H1 (cell line): ENCODE results near the gene FIBIN. TPM values are rescaled to one million over a fixed set of nuclear protein-coding genes. Genes with fewer than 3 reads are reported as not detected.

Experiments
- CTCF ChIA-PET: fragments of 300-600 bp; sonication (Branson Sonifier 250); formaldehyde crosslinking; loops from one replicate; lab custom pipeline; 2021; ENCODE audit not compliant: partially characterized antibody; lab: Charles Lee
- POLR2A ChIA-PET: fragments of 300-600 bp; sonication (Branson Sonifier 250); formaldehyde crosslinking; loops from one replicate; lab custom pipeline; 2021; ENCODE audit warnings: inconsistent platforms; ENCODE audit not compliant: partially characterized antibody; lab: Charles Lee
- DNase-seq, 2 experiments: peaks; one replicate each; pipeline versions ENCODE4 v3.0.0 to v3.0.0-alpha.2; 2010 to 2022; ENCODE audit warnings: low spot score in 2 of 2, low read depth in 1 of 2, mixed read lengths in 1 of 2
- FAIRE-seq: peaks from 2 replicates; lab custom pipeline; 2011; peaks lifted over from hg19 to GRCh38; lab: Jason Lieb, UNC
- H2AFZ ChIP-seq: 2 replicates; pipeline ENCODE4 v1.8.1; 2012; ENCODE audit warnings: low read length, inconsistent platforms
- H2AK5ac ChIP-seq: 2 replicates; pipeline ENCODE4 v1.6.1; 2013; ENCODE audit warnings: low read depth, low read length
- H2BK120ac ChIP-seq: replicated peaks from 2 replicates; pipeline ENCODE3; 2013; ENCODE audit warnings: low read depth, low read length, inconsistent platforms
- H2BK12ac ChIP-seq: 2 replicates; pipeline ENCODE4 v1.6.1; 2013; ENCODE audit warnings: low read depth, low read length
- H2BK15ac ChIP-seq: 2 replicates; pipeline ENCODE4 v1.6.1; 2013; ENCODE audit warnings: low read length
- H2BK20ac ChIP-seq: 2 replicates; pipeline ENCODE4 v1.6.1; 2013; ENCODE audit warnings: low read length
- H2BK5ac ChIP-seq: 2 replicates; pipeline ENCODE4 v1.6.1; 2013; ENCODE audit warnings: low read depth, low read length
- H3K14ac ChIP-seq: 2 replicates; pipeline ENCODE4 v1.6.1; 2013; ENCODE audit warnings: inconsistent platforms; ENCODE audit not compliant: insufficient read length
- H3K18ac ChIP-seq: 2 replicates; pipeline ENCODE4 v1.6.1; 2013; ENCODE audit warnings: low read length; ENCODE audit errors: extremely low read depth
- H3K23ac ChIP-seq: 2 replicates; pipeline ENCODE4 v1.6.1; 2013; ENCODE audit warnings: inconsistent platforms; ENCODE audit not compliant: insufficient read length
- H3K23me2 ChIP-seq: 2 replicates; pipeline ENCODE4 v1.6.1; 2013; ENCODE audit warnings: low read depth, low read length
- H3K27ac ChIP-seq: 2 replicates; pipeline ENCODE4 v1.6.1; 2011; ENCODE audit warnings: low read depth, low read length, inconsistent platforms
- H3K27me3 ChIP-seq, 4 experiments: replicated peaks in 1 of 4; 1 replicate in 1 of 4; 2 replicates in 3 of 4; pipeline versions ENCODE4 v1.6.1 to v1.8.1; 2011 to 2013; ENCODE audit warnings: low read length in 3 of 4, mild to moderate bottlenecking in 3 of 4, inconsistent platforms in 2 of 4, mixed read lengths in 2 of 4, moderate library complexity in 1 of 4; ENCODE audit not compliant: control insufficient read depth in 3 of 4, insufficient read depth in 3 of 4; ENCODE audit errors: extremely low read depth in 1 of 4
- H3K36me3 ChIP-seq, 4 experiments: 2 replicates each; pipeline versions ENCODE4 v1.6.1 to v1.8.1; 2011 to 2013; ENCODE audit warnings: mild to moderate bottlenecking in 4 of 4, low read length in 3 of 4, moderate library complexity in 2 of 4, control low read depth in 1 of 4, inconsistent platforms in 1 of 4; ENCODE audit not compliant: insufficient read depth in 4 of 4, control insufficient read depth in 2 of 4
- H3K4ac ChIP-seq: replicated peaks from 2 replicates; pipeline ENCODE3; 2013; ENCODE audit warnings: low read length, low read depth, mixed read lengths, inconsistent platforms; ENCODE audit not compliant: insufficient read length
- H3K4me1 ChIP-seq, 4 experiments: replicated peaks in 1 of 4; 1 replicate in 1 of 4; 2 replicates in 3 of 4; pipeline versions ENCODE4 v1.6.1 to v1.8.1; 2011 to 2013; ENCODE audit warnings: low read length in 3 of 4, inconsistent platforms in 2 of 4, mixed read lengths in 1 of 4; ENCODE audit not compliant: insufficient read depth in 4 of 4, control insufficient read depth in 3 of 4
- H3K4me2 ChIP-seq, 2 experiments: 2 replicates each; pipeline versions ENCODE4 v1.6.1 to v1.8.1; 2011 to 2013; ENCODE audit warnings: low read depth in 2 of 2, low read length in 2 of 2, control low read depth in 1 of 2, inconsistent platforms in 1 of 2, mild to moderate bottlenecking in 1 of 2; ENCODE audit not compliant: insufficient read depth in 1 of 2
- H3K4me3 ChIP-seq, 4 experiments: fragments of 200-600, 300-600 bp in 1 of 4; sonication (generic), shearing (Covaris generic), sonication (Bioruptor Twin) in 1 of 4; 2 replicates each; pipeline versions ENCODE4 v1.5.1 to v1.8.1; 2011 to 2016; ENCODE audit warnings: low read length in 4 of 4, low read depth in 3 of 4, control low read depth in 2 of 4, inconsistent platforms in 2 of 4, mild to moderate bottlenecking in 2 of 4, mixed read lengths in 1 of 4, moderate library complexity in 1 of 4; ENCODE audit not compliant: insufficient read depth in 2 of 4; ENCODE audit errors: extremely low read depth in 1 of 4
- H3K56ac ChIP-seq: replicated peaks from 2 replicates; pipeline ENCODE3; 2013; ENCODE audit warnings: low read depth, mild to moderate bottlenecking, mixed read lengths, low read length, inconsistent platforms; ENCODE audit not compliant: insufficient read length
- H3K79me1 ChIP-seq: 2 replicates; pipeline ENCODE4 v1.6.1; 2013; ENCODE audit warnings: low read depth, low read length, control low read depth
- H3K79me2 ChIP-seq, 2 experiments: 2 replicates each; pipeline versions ENCODE4 v1.6.1 to v1.8.1; 2012 to 2013; ENCODE audit warnings: low read length in 2 of 2, mild to moderate bottlenecking in 2 of 2, inconsistent platforms in 1 of 2; ENCODE audit not compliant: insufficient read depth in 2 of 2, control insufficient read depth in 1 of 2
- H3K9ac ChIP-seq, 4 experiments: replicated peaks in 1 of 4; 1 replicate in 1 of 4; 2 replicates in 3 of 4; pipeline versions ENCODE4 v1.6.1 to v1.8.1; 2011 to 2013; ENCODE audit warnings: low read depth in 3 of 4, low read length in 3 of 4, control low read depth in 2 of 4, mild to moderate bottlenecking in 2 of 4, moderate library complexity in 2 of 4, inconsistent platforms in 1 of 4; ENCODE audit errors: extremely low read depth in 1 of 4
- H3K9me3 ChIP-seq, 2 experiments: 2 replicates each; pipeline versions ENCODE4 v1.6.1 to v1.8.1; 2012 to 2013; ENCODE audit warnings: mild to moderate bottlenecking in 2 of 2, moderate library complexity in 2 of 2, control low read depth in 1 of 2, inconsistent platforms in 1 of 2, low read depth in 1 of 2, low read length in 1 of 2, mixed read lengths in 1 of 2; ENCODE audit not compliant: insufficient read depth in 2 of 2
- H4K20me1 ChIP-seq, 2 experiments: replicated peaks in 1 of 2; 2 replicates each; pipeline versions ENCODE3 to v1.8.1; 2011 to 2013; ENCODE audit warnings: inconsistent platforms in 2 of 2, low read length in 2 of 2, mild to moderate bottlenecking in 1 of 2; ENCODE audit not compliant: insufficient read depth in 2 of 2, control insufficient read depth in 1 of 2
- H4K5ac ChIP-seq: 2 replicates; pipeline ENCODE4 v1.6.1; 2013; ENCODE audit warnings: low read length, low read depth, mixed read lengths, inconsistent platforms; ENCODE audit not compliant: insufficient read length
- H4K8ac ChIP-seq: 2 replicates; pipeline ENCODE4 v1.8.0; 2013; ENCODE audit warnings: mild to moderate bottlenecking, moderate library complexity, low read length, inconsistent platforms; ENCODE audit not compliant: insufficient read depth; ENCODE audit errors: extremely low read depth
- H4K91ac ChIP-seq: replicated peaks from 2 replicates; pipeline ENCODE3; 2013; ENCODE audit warnings: low read length, mixed read lengths, inconsistent platforms; ENCODE audit not compliant: insufficient read length
- FOSL1 ChIP-seq: IDR thresholded peaks from 2 replicates; pipeline ENCODE4 v1.6.1; 2011; ENCODE audit warnings: mild to moderate bottlenecking, low read depth, low read length, moderate library complexity; ENCODE audit not compliant: insufficient read depth
- GABPA ChIP-seq: IDR thresholded peaks from 2 replicates; pipeline ENCODE4 v1.6.1; 2011; ENCODE audit warnings: mild to moderate bottlenecking, low read length, moderate library complexity, borderline replicate concordance; ENCODE audit not compliant: insufficient read depth
- KDM4A ChIP-seq: IDR thresholded peaks from one replicate; pipeline ENCODE4 v1.7.1; 2012; ENCODE audit warnings: low read depth, mild to moderate bottlenecking, moderate library complexity, low read length, inconsistent platforms; ENCODE audit not compliant: severe bottlenecking
- KDM5A ChIP-seq: fragments of 200-600 bp; IDR thresholded peaks from 2 replicates; pipeline ENCODE4 v1.7.1; 2012; ENCODE audit warnings: mild to moderate bottlenecking, low read length, inconsistent platforms, mixed read lengths
- RBBP5 ChIP-seq: IDR thresholded peaks from 2 replicates; pipeline ENCODE4 v1.7.1; 2012; ENCODE audit warnings: low read depth, mild to moderate bottlenecking, inconsistent platforms, low read length, moderate library complexity, borderline replicate concordance
- RFX5 ChIP-seq: IDR thresholded peaks from 2 replicates; pipeline ENCODE4 v1.6.1; 2011; ENCODE audit warnings: low read depth, low read length, improper control_type of control experiment, borderline replicate concordance
- SAP30 ChIP-seq: fragments of 300-600 bp; sonication (generic); IDR thresholded peaks from 2 replicates; pipeline ENCODE4 v1.7.1; 2012; ENCODE audit warnings: low read length, moderate library complexity, mild to moderate bottlenecking, inconsistent platforms; ENCODE audit not compliant: insufficient read depth, insufficient replicate concordance
- SIRT6 ChIP-seq: IDR thresholded peaks from one replicate; pipeline ENCODE4 v1.7.1; 2012; ENCODE audit warnings: low read length, inconsistent platforms
- SIX5 ChIP-seq: IDR thresholded peaks from 2 replicates; pipeline ENCODE4 v1.6.1; 2011; ENCODE audit warnings: mild to moderate bottlenecking, low read depth, low read length
- TBP ChIP-seq: IDR thresholded peaks from 2 replicates; pipeline ENCODE4 v1.6.1; 2011; ENCODE audit warnings: low read depth, low read length, improper control_type of control experiment
- YY1 ChIP-seq: IDR thresholded peaks from 2 replicates; pipeline ENCODE4 v1.6.1; 2011; ENCODE audit warnings: low read depth, mild to moderate bottlenecking, low read length
- WGBS, 2 experiments: shearing (Covaris generic) in 1 of 2; methylation state at CpG; one replicate each; pipeline versions ENCODE4 v1.1.6 to v1.1.7; 2013 to 2015; ENCODE audit warnings: low lambda C conversion rate in 2 of 2, mixed read lengths in 2 of 2, inconsistent platforms in 1 of 2, low coverage in 1 of 2, missing lambda C conversion rate in 1 of 2; ENCODE audit not compliant: insufficient replicate concordance in 2 of 2, insufficient coverage in 1 of 2, insufficient read length in 1 of 2; ENCODE audit errors: extremely low coverage in 1 of 2, missing lambda C conversion rate in 1 of 2; 5-methylcytosine and 5-hydroxymethylcytosine counted together
- polyA plus RNA-seq, 7 experiments: library from polyadenylated mRNA; depleted of rRNA in 3 of 7; stranded (reverse) in 5 of 7; unstranded in 2 of 7; fragments of >200 nt in 5 of 7; fragments of 200-250 nt in 2 of 7; gene quantifications; 1 replicate in 5 of 7; 2 replicates in 1 of 7; 4 replicates in 1 of 7; pipeline versions ENCODE4 v1.2.1 to v1.2.3, GENCODE V29; 2011 to 2013; ENCODE audit warnings: missing spikeins in 2 of 7, mixed read lengths in 2 of 7
- total RNA-seq: library from RNA; stranded (reverse); fragmentation: NEBNext Ultra II Directional; extraction: Animal tissue kit (Norgen Biotek cat#: 25700); gene quantifications from 2 replicates; pipeline ENCODE4 v1.2.1, GENCODE V29; 2021
- TF ChIP-seq, protein P1 (sequence below): IDR thresholded peaks from 2 replicates; pipeline ENCODE4 v1.6.1; 2011; ENCODE audit warnings: low read length, improper control_type of control experiment

Gene FIBIN
- total and polyA plus RNA-seq, 2 of the 8 experiments (the other 6 are each of a cell fraction or from before 2014, with no cell fraction given), result 0.38 to 0.45 TPM

DNA sequence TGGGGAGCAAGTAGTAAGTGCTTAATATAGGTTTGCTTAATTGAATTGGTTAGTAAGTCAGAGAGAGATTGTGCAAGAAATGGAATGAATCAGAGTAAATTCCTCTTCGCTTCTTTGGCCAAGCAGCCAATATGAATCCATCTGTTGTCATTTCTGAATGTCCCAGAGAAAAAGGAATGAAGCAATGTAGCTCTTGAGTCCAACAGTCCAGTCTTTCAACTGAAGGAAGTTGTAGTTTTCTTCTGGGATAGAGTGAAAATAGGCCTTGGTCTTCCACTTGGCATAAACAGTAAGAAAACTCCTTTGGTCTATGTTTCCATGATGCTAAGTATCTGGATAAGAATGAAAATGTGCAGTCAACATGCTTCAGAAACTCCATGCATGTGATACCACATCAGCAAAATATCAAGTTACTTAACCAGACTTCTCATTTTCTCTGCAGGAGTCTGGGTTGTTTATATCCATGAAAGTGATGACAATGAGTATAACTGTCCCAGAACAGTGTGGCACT, 1.8 kb upstream of the FIBIN start:
- H4K91ac ChIP-seq, result no peak overlapping the region
- no peak overlapping the region for H2BK120ac ChIP-seq
- no peak overlapping the region for H3K4ac ChIP-seq
- no peak overlapping the region for H2BK12ac ChIP-seq
- H3K4me3 ChIP-seq, result no peak overlapping the region
- no peak overlapping the region for H3K4me2 ChIP-seq
- no peak overlapping the region for H3K9ac ChIP-seq
- no peak overlapping the region for H2AFZ ChIP-seq
- no peak overlapping the region for H2BK5ac ChIP-seq
- H3K79me2 ChIP-seq, result no peaks in the 10 kb centered on the region
- H3K23me2 ChIP-seq, result peaks cover 5% of the 10 kb centered on the region; the same call in 1 of the 2 replicates
- H3K27me3 ChIP-seq, result peaks cover 0 to 10% (median 5%) of the 10 kb centered on the region in 4 experiments; a peak in 3 of 7 replicates
- no peak overlapping the region for H3K27ac ChIP-seq
- ChIA-PET CTCF (interaction anchor here (0.6 kb wide), 1 partner anchor 85 kb away, joined by 3 read pairs; no protein-coding TSS in a partner anchor), POLR2A (no interaction called here)
- no peak overlapping the region for H2BK20ac ChIP-seq
- H3K9me3 ChIP-seq, result no peaks in the 10 kb centered on the region; a peak in 1 of 4 replicates
- FAIRE-seq (peak; percentile 58), DNase-seq (no peak)
- no peak overlapping the region for H2BK15ac ChIP-seq
- H4K5ac ChIP-seq, result no peak overlapping the region
- H3K79me1 ChIP-seq, result no peaks in the 10 kb centered on the region
- TF ChIP-seq KDM4A (no peak), KDM5A (no peak), YY1 (no peak), RFX5 (no peak), GABPA (no peak), RBBP5 (no peak), FOSL1 (no peak), SIX5 (no peak), SAP30 (no peak), TBP (no peak), SIRT6 (no peak)
- TF ChIP-seq, protein P1, sequence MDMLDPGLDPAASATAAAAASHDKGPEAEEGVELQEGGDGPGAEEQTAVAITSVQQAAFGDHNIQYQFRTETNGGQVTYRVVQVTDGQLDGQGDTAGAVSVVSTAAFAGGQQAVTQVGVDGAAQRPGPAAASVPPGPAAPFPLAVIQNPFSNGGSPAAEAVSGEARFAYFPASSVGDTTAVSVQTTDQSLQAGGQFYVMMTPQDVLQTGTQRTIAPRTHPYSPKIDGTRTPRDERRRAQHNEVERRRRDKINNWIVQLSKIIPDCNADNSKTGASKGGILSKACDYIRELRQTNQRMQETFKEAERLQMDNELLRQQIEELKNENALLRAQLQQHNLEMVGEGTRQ, result no peak
- H3K4me1 ChIP-seq, result peaks cover 0 to 4% (median 0%) of the 10 kb centered on the region in 4 experiments; a peak in 1 of 7 replicates
- no peak overlapping the region for H2AK5ac ChIP-seq
- no peaks in the 10 kb centered on the region for H4K20me1 ChIP-seq
- H3K36me3 ChIP-seq, result no peaks in the 10 kb centered on the region; a peak in 1 of 8 replicates
- H4K8ac ChIP-seq, result no peak overlapping the region
- no peak overlapping the region for H3K23ac ChIP-seq
- WGBS, 2 experiments, result 91% methylated on average over 1 of the region's 1 CpG; no CpG with 5 or more reads in 1 of the 2 experiments
- no peak overlapping the region for H3K14ac ChIP-seq
- no peak overlapping the region for H3K18ac ChIP-seq
- H3K56ac ChIP-seq, result no peak overlapping the region
